ENCODE data around the gene IGSF21.
"Not testable (repeated sequence)": the region's sequence is repeated elsewhere in the genome, so short reads cannot be mapped to it uniquely, and the experiment has no call there.

IGSF21 gene

DNA sequence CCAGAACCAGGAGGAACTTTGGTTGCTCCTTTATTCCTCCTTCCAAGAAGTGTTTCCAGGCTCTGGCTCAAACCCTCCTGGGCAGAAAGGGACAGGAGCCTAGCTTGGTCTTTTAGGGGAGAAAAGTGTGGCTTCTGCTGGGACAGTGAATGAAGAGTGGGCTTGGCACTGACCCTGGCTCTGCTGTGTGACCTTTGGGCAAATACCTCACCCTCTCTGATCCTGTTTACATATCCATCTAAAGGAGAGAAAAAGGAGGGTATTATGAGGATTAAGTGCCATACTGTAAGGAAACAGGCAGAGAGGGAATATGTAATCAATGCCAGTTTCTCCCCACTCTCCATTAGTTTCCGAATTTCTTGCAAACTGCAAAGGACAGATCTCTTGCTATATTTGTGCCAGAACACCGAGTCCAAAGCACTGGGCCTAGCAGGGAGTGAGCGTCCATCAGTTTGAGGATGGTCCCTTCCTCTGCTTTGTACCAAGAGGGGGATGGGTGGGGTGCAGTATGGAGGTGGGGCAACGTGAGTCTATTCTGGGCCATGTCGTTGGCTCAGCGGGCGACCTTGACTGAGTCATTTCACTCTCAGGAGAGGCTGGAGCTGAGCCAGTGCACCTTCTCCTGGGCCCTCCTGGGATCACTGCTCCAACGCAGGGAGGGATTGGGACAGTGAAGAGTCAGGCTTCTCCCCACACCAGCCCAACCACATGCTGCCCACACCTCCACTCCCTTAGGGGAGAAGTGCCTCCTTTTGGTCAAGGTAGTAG is 38.4 kb downstream of the IGSF21 start:
- no peak for DNase-seq (ENCODE audit: low read depth in 2 of 2)

DNA sequence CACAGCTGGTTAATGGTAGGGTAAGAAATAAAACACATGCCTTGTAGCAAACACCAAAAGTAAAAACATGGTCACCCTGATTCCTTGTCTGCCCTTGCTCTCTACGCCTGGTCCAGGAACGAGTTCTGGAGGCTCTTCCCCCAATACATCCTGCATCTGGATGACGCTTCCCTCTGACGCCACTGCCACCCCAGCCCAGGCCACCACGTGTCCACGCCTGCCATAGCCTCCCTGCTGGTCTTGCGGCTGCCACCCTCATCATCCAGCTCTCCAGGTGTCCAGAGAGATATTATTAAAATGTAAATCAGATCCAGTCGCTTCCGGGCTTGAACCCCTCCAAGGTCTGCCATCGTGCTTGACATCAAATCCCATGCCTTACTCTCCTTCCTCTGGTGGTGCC is 39.3 kb downstream of the IGSF21 start:
- no peak for DNase-seq (ENCODE audit: low read depth in 2 of 2)

DNA sequence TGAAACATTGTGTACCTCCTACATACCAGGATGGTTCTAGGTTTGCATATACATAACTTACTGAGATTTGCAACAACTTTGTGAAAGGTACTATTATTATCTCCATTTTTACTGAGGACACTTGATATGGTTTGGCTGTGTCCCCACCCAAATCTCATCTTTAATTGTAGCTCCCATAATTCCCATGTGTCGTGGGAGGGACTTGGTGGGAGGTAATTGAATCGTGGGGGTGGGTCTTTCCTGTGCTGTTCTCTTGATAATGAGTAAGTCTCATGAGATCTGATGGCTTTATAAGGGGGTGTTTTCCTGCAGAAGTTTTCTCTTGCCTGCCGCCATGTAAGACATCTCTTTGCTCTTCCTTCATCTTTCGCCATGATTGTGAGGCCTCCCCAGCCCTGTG is 40.1 kb downstream of the IGSF21 start:
- DNase-seq (ENCODE audit: low read depth in 2 of 2) = no peak

DNA sequence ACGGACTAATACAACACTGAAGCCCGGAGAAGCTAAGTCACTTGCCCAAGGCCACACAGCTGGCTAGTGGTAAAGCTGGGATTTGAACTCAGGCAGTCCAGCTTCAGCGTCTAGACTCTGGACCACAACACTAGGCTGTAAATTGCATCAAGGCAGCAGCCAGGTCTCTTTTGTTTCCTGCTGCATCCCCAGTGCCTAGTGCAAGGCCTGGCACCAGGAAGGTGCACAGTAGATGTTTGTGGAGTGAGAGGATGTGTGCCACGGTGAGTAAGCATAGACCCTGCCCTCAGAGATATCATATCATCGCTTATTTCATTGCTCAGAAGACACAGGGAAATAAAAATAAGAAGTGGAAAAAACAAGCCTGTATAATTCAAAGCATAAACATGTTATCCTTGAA is 40.9 kb downstream of the IGSF21 start:
- DNase-seq (ENCODE audit: low read depth in 2 of 2) = no peak

DNA sequence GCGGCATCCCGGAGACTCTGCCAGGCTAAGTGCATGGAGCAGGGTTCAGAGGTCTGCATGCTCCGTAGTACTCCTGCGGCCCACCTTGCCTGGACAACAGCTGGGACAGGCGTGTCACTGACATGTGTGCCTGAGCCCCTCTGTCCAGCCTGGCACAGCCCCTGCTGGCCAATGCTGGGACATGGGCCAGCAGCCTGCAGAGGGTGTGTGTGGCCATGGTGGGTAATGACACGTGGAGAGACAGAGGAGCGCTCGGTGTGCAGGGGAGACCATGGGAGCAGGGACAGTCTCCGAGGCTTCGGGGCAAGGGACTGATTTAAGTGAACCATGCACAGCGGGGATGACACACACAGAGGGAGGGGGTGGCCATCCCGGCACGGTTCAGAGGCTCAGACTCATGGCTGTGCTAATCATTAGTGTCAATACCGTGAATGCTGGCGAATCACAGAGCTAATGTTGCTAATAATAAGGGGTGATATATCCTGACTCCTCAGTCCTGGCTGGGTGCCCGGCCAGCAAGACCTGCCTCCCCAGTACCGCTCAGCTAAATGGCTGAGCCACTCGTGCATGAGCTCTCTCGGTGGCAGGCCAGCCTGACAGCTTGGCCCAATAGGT is 41.5 kb downstream of the IGSF21 start:
- no peak for DNase-seq (ENCODE audit: low read depth in 2 of 2)

DNA sequence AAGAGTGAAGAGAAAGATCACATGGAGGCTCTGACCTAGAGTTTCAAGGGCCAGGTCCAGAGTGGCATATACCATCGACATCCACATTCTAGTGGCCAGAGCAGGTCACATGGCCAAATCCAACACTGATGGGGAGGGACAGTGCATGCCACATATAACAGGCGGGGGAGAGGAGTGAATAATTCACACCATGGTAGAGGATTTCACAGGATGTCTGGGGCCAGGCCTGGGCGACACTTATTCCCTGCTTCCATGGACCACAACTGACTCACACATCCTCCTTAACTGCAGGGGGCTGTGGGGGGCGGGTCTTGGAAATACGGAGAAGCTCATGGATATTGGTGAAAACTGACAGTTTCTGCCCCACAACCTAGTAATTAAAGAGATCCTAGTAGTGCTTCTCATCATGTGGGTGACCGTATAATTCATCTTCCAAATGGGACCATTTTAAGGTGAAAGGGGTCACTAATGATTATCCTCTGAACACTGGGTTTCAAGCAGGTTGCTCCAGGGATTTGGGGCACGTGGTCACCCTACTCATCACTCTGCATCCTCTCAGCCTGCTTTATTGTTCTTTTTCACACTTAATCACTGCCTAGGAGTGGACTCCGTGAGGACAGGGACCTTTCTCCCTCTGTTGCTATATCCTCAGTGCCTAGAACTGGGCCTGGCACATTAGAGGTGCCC is 44.0 kb downstream of the IGSF21 start:
- no peak for DNase-seq (ENCODE audit: low read depth in 2 of 2)

DNA sequence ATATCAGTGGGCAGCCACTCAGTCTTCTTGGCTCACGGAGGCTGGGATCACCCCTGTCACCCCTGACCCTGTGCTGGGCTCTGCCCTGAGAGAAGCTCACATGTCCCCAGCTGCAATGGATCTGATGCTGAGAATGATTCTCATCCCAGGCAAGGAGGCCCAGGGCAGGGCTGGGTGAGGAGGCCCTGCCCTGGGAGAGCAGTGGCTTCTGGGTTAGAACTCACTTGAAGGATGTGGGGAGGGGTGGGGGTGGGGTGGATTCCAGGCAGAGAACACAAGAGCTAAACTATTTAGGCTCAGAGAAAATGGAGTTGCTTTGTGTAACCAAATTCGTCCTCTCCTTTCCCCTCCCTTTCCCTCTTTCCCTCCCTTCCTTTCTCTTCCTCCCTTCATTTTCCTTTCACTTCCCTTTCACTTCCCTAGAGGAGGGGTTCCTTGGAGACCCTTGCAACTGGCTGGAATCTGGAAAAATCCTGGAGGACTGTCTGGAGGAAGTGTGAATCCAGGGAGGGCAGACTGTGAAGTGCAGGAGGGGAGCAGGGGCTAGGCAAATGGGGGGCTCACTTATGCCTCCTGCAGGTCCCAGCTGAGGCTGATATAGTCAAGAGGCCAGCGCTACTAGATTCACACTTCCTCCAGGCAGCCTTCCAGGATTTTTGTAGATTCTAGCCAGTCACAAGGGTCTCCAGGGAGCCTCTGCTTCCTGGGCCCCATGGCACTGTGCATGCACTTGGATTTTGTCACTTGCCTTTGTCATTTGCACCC is 47.0 kb downstream of the IGSF21 start:
- DNase-seq (ENCODE audit: low read depth in 2 of 2) = no peak

DNA sequence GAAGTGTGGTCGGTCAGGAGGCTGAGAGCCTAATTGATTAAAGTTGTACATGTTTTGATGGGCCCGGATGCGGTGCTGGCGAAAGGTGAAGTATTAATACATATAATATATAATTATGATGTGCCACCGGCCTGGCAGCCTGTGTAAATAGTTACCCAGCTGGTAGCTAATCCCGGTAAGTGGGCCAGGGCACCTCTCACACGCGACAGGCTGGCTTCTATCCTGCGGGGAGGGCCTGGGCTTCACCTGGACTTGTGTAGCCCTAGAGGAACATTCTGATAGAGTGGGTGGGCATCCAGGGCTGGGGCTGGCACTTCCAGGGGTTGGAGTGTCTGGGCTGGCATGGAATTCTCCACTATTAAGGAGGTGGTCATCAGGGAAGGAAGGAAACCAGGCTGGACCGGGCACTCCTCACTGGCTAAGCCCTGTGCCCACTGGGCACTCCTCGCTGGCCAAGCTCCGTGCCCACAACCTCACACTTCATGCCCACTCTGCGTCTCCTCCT is 48.3 kb downstream of the IGSF21 start:
- no peak for DNase-seq (ENCODE audit: low read depth in 2 of 2)

DNA sequence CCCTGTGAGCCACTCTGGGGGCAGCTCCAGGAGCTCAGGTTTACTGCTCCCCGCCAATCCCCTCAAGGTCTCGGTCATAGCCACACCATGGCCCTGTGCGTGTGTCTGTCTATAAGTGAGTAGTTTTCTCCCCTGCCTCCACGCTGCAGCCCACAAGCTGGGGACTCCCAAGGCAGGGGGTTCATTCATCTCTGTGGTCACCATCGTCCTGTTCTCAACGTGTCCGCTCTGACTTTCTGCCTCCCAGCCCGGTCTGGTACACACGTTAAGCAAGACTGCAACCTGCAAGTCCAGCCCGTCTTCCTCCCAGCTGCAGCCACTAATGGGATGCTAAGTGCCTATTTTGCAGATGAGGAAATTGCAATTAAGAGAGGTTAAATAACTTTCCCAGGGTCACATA is 49.8 kb downstream of the IGSF21 start:
- no peak for DNase-seq (ENCODE audit: low read depth in 2 of 2)

DNA sequence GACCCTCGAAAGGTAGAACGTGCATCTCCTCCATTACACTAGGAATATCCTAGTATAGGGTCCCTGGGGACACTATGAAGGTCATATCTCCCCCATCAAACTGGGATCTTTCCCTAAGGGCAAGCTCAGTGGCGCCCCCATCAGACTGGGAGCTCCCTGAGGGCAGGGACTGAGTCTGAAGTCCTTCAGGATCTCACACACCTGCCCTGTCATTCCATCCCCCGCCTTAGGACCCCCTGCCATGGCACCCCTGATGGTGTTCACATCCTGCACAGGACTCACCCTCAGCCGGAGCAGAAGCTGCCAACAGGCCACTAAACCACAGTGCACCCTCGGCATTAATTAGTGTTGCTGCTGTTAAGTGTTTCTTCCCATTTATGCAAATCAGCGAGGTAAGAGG is 50.4 kb downstream of the IGSF21 start:
- no peak for DNase-seq (ENCODE audit: low read depth in 2 of 2)

DNA sequence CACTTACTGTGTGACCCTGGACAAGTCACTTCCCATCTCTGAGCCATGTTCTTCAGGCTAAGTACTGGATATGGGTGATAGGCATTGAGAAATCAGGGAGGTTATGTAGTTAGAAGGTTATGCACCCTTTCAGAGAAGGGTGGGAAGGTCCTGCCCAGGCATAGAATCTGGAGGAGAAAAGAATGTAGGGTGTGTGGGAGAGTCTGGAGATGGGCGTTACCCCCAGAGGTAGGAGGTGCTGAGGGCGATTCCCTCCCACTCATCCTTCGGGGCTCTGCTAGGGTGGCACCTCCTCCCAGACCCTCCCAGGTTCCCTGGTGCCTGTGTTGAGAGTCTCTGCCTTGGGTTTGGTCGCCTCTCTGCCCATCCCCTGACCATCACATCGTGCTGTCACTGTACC is 51.1 kb downstream of the IGSF21 start:
- no peak for DNase-seq (ENCODE audit: low read depth in 2 of 2)

DNA sequence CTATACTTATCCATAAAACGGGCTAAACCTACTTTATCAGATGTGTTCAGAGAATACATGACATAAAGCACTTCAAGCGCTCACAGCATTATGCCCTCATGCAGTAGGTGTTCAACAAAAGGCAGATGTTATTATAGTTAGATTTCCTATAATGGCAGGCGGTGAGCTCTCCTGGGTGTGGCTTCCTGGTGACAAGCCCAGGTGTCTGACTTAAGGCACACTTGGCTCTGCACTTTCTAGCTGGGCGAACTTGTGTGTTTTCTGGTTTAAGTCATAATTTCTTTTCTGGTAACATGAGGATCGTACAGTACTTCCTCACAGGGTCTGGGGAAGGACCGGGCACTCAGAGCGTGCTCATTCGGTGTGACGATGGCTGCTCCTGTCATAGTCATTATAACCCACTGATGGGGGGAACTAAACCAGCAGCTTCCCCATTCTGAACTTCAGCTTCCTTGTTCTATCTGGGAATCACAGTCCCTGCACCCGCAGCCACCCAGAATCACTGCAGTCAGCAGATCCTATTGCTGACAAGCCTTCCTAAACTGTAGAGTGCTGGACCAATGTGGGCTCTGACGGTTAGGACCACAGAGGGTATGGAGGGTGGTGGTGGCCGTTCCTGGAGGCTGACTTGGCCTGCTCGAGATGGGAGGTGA is 52.8 kb downstream of the IGSF21 start:
- no peak for DNase-seq (ENCODE audit: low read depth in 2 of 2)

DNA sequence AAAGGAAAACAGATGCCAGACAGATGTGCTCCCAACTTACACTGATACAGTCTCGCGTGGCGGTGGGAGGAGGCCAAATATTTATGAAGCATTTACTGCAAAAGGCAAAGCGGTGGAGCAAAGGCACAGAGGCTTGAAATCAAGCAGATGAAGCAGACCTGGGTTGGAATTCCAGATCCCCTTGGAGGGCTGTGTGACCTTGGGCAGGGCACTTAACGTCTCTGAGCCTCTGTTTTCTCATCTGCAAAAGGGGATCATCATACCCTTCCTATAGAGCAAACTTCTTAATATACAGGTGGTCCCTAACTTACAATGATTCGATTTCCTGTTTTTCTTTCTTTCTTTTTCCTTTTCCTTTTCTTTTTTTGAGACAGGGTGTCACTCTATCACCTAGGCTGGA is 54.1 kb downstream of the IGSF21 start:
- no peak for DNase-seq (ENCODE audit: low read depth in 2 of 2)

DNA sequence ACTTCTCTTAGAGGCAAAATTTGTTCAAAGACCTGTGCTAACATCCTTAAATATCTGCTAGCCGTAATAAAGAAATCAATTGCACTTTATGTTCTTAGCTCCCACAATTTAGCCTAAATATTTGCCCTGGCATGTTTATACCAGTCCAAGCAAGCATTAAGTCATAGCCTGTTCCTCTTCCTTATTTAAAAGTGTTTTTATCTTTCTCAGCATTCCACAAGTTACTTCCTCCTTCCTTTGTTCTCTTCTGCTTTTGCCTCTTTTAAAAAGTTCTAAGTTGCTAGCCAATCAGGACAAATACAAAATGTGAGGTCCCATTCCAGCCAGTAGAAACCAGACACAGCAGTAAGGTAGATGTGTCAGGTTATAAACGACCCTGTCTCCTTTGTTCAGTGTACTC is 58.0 kb downstream of the IGSF21 start:
- DNase-seq (ENCODE audit: low read depth in 2 of 2) = not testable (repeated sequence)

DNA sequence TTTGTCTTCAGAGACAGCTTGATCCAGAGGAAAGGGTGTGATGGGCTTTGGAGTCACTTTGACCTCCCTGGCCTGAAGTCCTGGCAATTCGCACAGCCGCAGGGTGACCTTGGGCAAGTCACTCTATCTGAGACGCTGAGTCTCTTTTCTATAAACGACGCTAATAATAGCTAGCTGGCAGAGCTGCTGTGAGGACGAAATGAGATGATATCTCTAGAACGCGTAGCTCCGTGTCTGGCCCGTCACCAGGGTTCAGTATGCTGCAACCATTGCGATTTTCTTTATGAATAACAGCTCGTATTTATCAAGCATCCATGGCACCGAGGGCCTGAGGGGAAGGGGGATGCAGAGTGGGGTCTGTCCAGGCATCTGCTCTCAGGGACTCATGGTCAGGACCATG is 58.7 kb downstream of the IGSF21 start:
- no peak for DNase-seq (ENCODE audit: low read depth in 2 of 2)

DNA sequence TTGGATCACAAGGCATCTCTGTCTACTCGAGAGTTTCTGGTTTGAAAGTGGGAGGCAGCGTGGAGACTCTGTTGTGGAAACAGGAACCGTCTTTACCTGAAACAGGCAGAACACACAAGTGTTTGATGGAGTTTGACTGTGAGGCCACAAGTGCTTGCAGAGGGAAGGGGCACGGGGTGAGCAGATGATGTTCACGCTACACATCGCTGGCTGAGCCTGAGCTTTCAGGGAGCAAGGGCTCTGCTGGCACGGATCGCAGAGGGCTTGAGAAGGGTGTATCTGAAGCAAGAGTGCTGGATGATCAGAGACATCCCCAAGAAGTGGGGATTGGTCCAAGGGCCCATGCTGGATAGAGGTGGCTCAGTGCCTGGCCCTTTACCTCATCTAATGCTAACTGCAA is 59.3 kb downstream of the IGSF21 start:
- no peak for DNase-seq (ENCODE audit: low read depth in 2 of 2)

DNA sequence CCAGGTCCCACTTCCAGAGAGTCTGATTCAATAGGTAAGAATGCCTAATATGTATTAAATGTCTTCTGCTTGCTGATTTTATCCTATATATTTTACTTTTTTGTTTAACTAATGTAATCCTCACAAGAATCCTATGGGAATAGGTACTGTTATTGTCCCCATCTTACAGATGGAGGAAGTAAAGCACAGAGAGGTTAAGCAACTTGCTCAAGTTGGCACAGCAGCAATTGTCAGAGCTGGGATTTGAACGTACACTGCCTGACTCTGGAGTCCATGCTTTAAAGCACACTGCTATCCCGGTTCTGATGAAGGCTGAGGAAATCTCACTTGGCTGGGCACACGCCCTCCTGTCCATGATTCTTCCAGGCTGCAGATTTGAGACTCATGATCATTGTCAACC is 62.8 kb downstream of the IGSF21 start:
- DNase-seq (ENCODE audit: low read depth in 2 of 2) = no peak

DNA sequence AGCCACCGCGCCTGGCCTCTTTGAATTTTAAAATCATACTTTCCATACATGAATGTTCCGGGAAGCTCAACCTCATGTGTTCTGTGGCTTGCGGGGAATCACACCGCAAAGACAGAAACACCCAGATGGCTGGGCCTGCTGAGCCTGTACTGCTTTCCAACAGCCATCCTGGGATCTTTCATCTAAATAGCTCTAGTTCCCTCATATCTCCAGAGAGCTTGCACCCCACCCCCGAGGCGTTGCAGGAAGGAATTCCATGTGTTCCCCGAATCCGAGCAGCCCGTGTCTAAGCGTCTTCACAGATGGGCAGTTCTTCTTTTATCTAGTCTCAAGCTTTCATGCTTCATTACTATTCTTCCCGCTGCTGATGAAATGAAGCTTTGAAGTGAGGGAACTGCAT is 66.4 kb downstream of the IGSF21 start:
- no peak for DNase-seq (ENCODE audit: low read depth in 2 of 2)

DNA sequence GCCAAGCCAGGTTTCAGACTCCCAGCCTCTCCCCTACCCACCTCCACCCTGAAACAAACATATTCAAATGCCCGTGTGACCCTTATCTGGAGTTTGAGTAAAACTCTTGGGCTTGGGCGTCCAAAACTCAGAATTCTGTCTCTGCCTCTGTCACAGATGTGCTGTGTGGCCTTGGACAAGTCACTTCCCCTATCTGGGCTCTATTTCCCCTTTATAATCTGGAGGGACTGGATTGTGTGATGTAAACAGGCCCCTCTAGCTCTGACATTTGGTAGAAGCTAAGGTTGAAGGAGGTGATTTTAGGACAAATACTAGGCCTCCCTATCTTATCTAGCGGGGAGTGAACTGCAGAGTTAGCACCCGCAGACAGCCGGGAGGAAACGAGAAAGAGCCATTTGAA is 67.5 kb downstream of the IGSF21 start:
- DNase-seq (ENCODE audit: low read depth in 2 of 2) = no peak

DNA sequence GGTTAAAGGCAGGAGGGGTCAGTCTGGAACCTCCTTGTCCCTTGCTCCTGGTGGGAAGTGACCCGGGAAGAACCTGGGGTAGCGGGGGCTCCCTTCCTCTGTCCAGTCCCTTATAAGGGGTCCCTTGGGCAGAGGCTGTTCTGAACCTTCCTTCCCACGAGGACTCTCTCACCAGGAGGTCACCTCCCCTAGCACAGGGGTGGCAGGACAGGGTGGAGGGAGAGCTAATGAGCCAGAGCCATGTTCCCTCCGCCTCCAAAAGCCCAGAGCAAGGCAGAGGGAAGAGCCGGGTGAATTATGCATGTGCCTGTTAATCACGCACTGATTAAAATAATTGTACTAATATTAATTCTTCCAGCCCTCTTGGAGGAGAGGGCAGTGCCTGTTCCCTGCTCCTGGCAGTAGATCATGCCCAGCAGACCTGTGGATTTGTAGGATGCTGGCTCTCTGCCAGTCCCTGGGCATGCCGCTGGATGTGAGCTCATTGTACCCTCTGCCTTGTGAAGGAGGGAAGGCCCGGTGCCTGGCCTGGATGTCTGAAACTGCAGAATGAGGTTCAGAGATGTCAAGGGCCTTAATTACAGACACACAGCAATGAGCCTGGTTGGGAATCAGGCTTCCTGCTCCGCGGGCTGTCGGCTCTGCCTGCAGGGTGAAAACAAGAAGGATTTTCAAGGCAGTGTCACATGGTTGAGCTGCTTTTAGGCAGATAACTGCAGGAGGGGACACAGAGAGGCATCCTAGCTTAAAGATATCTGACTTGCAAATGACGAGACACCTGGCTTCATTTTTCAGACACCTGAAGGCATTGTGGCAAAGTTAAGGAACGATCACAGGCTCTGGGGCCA is 68.2 kb downstream of the IGSF21 start:
- no peak for DNase-seq (ENCODE audit: low read depth in 2 of 2)

DNA sequence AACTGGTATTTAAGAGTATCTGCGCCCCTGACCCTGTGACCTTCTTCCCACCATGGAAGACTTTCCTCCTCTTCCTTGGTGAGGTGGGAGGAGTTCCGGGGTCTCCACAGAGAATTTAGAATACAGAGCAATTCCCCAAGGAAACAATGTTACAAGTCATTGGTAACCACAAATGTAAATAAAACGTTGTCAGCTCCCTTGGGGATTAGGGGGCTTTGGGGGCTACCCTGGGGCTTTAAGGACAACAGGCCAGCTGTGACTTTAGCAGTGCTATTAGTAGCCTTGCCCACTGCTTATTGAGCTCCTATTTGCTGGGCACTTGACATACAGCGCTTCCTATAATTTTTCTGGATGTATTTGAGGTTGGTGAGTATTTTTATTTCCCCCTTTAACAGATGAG is 69.0 kb downstream of the IGSF21 start:
- DNase-seq (ENCODE audit: low read depth in 2 of 2) = no peak

Data from stimulated activated CD4-positive, alpha-beta T cell treated with anti-CD3 and anti-CD28 coated beads, Interleukin-12 subunit alpha, Interleukin-12 subunit beta, amount 100 ng/mL, for 24 hours (primary cell).